Activated CD8-positive, alpha-beta memory T cell treated with anti-CD3 and anti-CD28 coated beads for 36 hours (primary cell): Measurements from ENCODE around the gene VSTM4. TPM values are rescaled to one million over a fixed set of nuclear protein-coding genes. Genes with fewer than 3 reads are reported as not detected.

Source experiments
- CTCF ChIA-PET: fragments of 350-600 bp; sonication (Branson Sonifier 250); formaldehyde crosslinking; loops from one replicate; lab custom pipeline; 2021; ENCODE audit warnings: antibody characterized with exemption; lab: Charles Lee
- POLR2A ChIA-PET: fragments of 350-600 bp; sonication (Branson Sonifier 250); formaldehyde crosslinking; loops from one replicate; lab custom pipeline; 2021; ENCODE audit warnings: antibody characterized with exemption; lab: Charles Lee
- total RNA-seq, 2 experiments: library from RNA; stranded (reverse); gene quantifications; one replicate each; pipeline ENCODE4 v1.2.3, GENCODE V29; 2021

The VSTM4 gene
- total RNA-seq, 2 experiments from 2014 or later: 0.06 TPM

GRCh38 chr10:49120911-49121310 lies 5.6 kb upstream of the VSTM4 start:
- ChIA-PET CTCF (no interaction called here), POLR2A (no interaction called here)

- POLR2A ChIA-PET: no interaction called here
- CTCF ChIA-PET: no interaction called here
These were observed 4.4 kb upstream of the VSTM4 start for GRCh38 chr10:49119746-49120145.

- ChIA-PET POLR2A (no interaction called here), CTCF (no interaction called here)
These were observed 3.2 kb upstream of the VSTM4 start for GRCh38 chr10:49118430-49119074.

- CTCF ChIA-PET: no interaction called here
- POLR2A ChIA-PET: no interaction called here
These were observed 2.2 kb upstream of the VSTM4 start for GRCh38 chr10:49117376-49118070.

DNA sequence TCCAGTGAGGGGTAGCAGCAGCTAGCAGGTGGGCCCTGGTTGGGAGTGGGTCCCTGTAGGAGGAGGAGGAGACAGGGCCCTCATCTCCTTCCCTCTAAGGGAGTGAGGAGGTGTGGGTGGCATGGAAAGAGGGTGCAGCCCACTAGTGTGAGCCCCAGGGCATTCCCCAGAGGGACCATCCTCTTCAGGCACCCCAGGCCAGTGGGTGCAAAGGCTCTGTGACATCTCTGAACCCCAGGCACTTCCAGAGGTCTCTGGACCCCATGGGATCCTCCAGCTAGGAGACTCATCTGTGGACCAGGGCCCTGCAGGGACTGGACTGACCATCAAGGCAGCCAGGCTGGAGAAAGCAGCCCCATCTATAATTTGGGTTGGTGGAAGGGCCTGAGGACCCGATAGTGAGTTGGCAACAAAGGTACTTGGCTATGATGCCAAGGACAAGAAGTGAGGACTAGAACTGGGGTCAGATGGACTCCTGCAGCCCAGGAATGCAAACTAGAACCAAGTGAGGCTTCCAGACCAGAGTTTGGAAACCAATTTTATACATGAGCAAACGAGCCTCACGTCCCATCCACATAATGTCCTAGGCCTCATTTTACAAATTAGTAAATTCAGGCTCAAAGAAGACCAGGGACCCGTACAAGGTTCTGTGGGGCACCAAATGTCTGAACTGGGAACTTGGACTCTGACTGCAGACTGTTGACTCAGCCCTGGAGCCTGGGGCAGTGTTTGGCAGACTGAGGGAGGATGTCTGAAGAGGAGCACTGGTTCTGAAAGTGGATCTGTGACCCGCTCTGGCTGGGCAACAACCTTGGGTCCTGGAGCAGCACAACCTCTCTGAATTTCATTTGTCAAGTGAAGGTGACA lies 1.4 kb upstream of the VSTM4 start:
- POLR2A ChIA-PET: no interaction called here
- CTCF ChIA-PET: no interaction called here

GRCh38 chr10:49115796-49116508 lies 630 bp upstream of the VSTM4 start:
- ChIA-PET POLR2A (no interaction called here), CTCF (no interaction called here)

DNA sequence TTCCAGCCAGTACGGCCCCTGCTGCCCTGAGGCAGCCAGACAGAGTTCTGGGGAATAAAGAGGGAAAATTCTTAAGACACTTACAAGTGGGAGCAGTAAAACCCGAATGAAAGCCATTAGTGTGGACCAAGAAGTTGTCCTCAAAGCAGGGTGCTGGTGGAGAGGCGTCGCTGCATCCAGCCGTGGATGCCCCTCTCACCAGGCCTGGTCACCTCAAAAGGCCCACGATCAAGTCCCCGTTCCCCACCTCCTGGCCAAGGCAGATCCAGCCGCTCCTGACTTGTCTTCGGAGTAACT lies 656 bp downstream of the VSTM4 start:
- ChIA-PET CTCF (interaction anchor here (0.9 kb wide), 1 partner anchor 398 kb away, joined by 3 read pairs; no protein-coding TSS in a partner anchor), POLR2A (no interaction called here)

DNA sequence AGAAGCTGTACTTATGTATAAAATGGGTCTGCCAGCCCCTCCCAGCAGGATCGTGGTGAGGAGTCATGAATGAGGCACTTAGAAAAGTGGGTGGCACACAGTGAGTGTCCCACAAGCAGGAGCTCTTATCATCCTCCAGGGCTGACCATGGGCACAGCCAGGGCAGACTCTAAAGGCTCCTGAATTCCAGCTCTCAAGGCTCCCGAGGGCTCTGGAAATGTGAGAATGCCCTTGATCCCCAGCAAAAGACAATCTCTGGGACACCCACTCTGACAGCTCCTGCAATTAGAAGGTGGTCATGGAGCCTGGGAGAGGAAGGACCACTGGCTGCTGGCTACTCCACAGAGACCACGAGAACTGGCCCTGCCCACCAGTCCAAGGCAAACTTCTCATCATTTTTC lies 1.6 kb downstream of the VSTM4 start:
- POLR2A ChIA-PET: no interaction called here
- CTCF ChIA-PET: interaction anchor here (0.9 kb wide), 1 partner anchor 399 kb away, joined by 3 read pairs; no protein-coding TSS in a partner anchor

DNA sequence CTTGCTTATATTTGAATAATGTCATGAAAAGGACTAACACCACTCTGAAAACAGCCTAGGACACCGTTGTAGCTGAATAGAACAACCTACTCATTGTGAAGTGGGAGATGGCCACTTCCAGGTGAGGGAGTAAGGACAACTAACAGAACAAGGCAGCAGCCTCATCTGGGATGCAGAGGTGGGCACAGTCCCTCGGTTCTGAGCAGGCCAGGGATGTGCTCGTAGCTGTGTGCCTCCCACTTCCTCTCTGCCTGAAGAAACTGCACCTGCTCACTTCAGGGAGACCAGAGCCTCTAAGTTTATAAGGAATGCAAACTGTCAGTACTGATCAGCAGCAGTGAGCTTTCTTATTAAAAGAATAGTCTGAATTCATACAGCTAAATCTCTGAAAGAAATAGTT lies 2.5 kb downstream of the VSTM4 start:
- ChIA-PET POLR2A (no interaction called here), CTCF (no interaction called here)

DNA sequence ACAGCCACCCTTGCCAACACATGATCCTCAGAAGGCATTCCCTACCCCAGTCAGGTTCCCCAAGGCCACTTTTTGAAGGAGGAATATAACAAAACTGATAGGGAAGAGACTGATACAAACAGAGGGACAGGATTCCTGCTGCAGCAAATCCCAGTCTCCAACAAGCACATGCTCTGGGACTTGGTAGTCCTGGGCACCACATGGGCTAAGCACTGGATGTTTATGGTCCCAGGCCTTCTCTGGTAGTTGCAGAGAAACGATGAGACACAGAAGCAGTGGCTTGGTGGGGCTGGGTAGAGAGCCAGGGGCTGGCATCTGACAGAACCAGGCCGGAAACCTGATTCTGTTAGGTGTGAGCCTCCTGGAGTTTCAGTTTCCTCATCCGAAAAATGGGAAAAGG lies 3.2 kb downstream of the VSTM4 start:
- CTCF ChIA-PET: no interaction called here

DNA sequence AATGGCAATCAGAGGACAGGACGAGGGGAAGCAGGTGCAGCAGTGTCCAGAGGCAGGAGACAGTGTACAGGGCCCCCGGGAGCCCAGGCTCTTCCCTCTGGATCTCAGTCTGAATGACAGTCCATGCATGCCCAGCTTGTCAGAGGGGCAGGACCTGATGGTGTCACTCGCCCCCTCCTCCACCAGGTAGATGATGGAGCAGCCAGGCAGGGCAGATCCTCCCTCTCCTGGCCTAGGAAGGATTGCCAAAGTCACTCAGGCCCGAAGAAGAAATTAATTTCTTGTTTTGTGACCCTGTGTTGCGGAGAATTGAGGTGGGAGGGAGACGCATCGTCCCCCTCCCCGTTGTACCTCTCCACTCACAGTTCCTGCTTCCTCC lies 4.0 kb downstream of the VSTM4 start:
- POLR2A ChIA-PET: no interaction called here
- CTCF ChIA-PET: no interaction called here

More for the DNA sequence above, 3.2 kb downstream of the VSTM4 start:
- POLR2A ChIA-PET: no interaction called here

- CTCF ChIA-PET: no interaction called here
- POLR2A ChIA-PET: no interaction called here
These were observed 4.5 kb downstream of the VSTM4 start for GRCh38 chr10:49110684-49111319.

- ChIA-PET POLR2A (no interaction called here), CTCF (no interaction called here)
These were observed 5.5 kb downstream of the VSTM4 start for GRCh38 chr10:49109669-49110340.

DNA sequence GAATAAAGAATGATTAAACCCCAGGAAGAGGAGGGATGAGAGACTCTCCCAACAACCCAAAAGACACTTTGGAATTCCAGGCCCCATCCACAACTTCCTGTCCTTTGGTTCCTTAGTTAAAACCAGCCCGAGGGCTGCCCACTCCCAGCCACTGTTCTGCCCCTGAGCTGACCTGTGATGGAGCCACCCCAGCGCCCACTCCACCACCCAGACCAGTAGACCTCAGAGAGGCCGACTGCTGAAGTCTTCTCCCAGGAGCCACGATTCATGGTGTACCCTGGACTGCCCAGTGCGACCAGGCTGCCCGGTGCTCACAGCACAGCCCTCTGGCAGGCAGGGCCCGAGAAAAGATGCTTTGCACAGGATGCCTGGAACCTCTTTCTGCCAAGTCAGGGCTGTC lies 6.7 kb downstream of the VSTM4 start:
- POLR2A ChIA-PET: no interaction called here
- CTCF ChIA-PET: no interaction called here

GRCh38 chr10:49107887-49108267 lies 7.4 kb downstream of the VSTM4 start:
- POLR2A ChIA-PET: no interaction called here
- CTCF ChIA-PET: no interaction called here

DNA sequence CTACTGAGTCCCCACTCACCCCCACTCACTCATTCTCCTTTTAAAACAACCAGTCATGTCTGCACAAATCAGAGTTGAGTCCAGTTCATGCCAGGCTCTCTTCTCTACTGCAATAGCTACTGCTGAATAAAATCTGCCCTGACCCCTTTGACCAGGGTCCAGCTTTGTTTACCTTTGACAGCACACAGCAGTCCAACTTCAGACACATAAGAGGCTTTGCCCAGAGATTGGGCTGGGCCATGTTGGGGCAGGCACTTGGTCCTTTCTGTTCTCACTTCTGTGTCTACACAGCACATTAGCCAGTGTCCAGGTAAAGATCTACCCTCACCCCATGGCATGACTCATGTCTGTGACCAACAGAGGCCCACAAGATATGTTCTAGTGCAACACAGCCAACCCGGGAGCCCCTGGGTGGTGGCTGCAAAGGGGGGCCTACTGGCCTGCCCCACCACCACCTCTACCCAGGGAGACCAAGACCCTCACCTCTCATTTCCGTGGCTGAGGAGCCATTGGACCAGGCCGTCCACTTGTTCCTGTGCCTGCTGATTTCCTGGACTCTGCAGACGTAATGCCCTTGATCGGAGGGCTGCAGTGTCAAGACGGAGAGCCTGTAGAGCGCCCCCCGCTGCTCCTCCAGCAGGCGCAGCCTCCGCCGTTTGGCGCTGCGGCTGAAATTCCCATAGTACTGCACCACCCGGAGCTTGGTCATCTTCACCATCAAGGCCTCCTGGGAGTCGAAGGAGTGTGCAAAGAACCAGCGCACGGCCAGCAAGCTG lies 8.0 kb downstream of the VSTM4 start:
- POLR2A ChIA-PET: no interaction called here
- CTCF ChIA-PET: no interaction called here

- ChIA-PET CTCF (no interaction called here), POLR2A (no interaction called here)
These were observed 8.9 kb downstream of the VSTM4 start for GRCh38 chr10:49106451-49106850.

DNA sequence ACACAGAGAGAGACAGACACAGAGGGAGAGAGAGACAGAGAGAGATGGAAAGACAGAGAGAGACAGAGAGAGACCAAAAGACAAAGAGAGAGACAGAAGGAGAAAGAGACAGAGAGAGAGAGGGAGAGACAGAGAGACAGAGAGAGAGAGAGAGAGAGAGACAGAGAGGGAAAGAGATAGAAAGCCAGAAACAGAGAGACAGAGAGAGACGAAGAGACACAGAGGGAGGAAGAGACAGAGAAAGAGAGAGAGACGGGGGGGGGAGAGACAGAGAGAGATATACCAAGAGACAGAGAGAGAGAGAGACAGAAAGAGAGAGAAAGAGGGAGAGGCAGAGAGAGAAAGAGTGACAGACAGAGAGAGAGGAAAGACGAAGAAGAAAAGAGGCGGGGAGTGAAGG lies 10.2 kb downstream of the VSTM4 start:
- ChIA-PET CTCF (no interaction called here), POLR2A (no interaction called here)
